Measurements from ENCODE around the gene TEX54.
A peak's percentile ranks its signal among the peaks of the same experiment; 100 is the strongest.
"Not testable (repeated sequence)": the region's sequence is repeated elsewhere in the genome, so short reads cannot be mapped to it uniquely, and the experiment has no call there.

TEX54 gene

DNA sequence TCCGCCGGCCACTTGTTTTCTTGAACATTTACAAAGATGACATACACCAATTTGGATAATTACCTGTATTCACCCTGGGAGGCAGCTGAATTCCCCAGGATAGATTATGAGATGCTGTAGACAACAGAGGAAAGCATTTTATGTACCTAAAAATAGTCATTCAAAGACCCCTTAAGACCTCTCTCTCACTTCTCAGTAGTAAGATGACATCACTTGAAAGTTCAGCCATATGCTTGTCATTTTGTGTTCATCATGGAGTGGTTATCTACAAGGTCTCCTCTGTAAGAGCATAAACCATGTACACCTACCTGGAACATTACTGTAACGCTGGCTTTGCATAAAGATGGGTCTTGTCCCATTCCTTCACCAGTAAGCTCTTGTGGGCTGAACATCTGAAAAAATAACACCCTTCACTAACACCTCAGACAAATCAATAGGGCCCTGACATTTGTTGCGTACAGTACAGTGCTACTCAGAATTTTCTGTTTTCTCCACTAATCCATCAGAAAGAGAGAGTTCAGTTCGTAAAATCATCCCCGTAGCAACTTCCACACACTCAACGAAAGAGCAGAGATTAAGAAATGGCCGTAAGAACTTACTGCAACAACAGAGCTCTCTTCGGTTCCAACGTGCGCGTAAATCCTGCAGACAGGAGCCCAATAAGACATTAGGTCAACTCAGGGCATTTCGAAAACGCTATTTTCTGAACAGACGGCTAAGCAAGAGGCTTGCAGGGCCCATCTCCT lies 22.4 kb upstream of the TEX54 start:
- no peak for DNase-seq

DNA sequence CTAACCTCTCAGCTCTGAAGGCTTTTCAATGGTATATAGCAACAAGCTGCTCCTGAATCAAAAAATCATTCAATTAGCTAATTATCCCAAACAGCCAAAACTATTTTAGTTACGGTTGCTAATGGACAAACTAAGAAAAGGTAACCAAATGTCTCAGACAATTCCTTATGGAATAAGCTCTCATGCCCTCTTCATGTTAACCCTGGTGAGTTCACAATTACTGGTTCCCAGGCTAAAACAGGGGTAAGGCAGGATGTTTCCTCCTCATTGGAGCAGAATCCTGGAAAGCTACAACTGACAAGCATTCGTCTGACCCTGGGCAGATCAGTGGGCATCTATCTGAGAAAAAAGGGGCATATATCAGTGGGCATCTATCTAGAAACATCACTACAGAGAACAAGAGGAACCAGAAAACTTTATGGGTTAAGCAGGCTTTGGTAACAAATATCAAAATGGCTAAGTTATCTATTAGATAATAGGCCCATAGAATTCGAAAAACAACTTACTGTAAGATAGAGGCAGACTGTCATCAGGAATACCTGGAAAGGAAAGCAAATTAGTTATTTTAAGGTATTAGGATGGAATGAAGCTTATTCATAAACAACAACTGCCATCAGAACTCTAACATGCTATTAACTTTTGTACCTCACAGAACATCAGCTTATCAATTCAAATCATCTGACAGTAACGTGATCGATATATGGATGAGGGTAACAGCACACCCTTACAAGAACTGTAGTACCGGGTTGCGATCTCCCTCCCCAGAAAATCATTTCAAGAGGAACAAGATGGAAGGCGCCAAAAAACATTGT lies 21.6 kb upstream of the TEX54 start:
- no peak for DNase-seq

DNA sequence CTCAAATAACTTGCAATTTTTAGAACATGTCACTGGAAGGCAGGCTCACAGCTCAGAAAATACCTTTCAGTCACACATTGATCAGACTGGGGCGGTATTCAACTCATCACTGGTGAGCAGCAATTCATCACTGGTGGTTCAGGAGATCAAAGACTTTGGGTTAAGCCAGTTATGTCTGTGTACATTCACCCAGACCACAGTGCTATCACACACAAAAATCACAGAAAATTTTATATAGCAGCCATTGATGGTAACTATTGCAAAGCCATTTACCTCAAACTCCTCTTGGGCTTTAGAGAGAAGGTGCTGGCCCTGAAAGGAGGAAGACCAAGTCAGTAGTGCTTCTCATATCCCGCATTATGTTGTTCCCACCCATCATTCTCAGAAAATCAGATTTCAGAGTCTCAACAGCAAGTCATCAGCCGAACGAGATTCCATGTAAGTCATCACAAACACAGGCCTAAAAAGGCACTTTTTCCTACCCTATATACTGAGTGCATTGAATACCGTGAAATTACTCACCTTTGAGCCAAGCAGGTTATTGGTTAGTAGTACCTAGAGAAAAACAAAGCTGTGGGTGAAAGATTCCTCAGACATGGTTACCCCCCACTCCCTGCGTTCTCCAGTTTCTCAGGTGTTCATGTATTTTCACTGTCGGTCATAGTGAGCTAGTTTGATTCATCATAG lies 20.8 kb upstream of the TEX54 start:
- no peak for DNase-seq

DNA sequence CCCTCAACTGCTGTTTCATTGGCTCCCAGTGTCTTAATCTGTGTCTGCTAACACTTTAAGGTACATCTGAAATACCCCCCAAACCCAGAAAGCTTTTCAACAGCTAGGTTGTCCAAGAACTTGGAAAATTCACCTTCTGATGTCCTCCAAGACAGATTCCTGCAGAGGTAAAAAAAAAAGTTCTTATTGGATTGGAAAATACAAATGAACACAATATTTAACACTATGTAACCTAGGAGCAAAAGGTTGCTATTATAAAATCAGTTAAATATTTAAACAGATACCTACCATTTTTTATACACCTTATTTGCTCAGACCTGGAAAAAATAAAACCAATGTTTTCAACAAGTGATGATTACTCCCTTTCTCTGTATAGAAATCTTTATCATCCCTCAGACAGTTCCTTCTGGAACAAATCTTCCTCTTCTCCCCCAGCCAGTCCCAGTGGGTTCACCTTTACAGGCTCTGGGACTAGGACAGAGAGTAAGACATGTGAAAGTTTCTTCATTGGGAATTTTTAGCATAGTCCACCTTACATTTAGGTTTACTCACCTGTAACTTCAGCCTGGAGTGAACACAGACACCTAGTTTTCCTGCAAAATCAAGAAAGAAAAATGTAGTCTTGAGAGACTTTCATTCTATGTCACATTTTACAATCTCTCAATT lies 20.0 kb upstream of the TEX54 start:
- DNase-seq = no peak

DNA sequence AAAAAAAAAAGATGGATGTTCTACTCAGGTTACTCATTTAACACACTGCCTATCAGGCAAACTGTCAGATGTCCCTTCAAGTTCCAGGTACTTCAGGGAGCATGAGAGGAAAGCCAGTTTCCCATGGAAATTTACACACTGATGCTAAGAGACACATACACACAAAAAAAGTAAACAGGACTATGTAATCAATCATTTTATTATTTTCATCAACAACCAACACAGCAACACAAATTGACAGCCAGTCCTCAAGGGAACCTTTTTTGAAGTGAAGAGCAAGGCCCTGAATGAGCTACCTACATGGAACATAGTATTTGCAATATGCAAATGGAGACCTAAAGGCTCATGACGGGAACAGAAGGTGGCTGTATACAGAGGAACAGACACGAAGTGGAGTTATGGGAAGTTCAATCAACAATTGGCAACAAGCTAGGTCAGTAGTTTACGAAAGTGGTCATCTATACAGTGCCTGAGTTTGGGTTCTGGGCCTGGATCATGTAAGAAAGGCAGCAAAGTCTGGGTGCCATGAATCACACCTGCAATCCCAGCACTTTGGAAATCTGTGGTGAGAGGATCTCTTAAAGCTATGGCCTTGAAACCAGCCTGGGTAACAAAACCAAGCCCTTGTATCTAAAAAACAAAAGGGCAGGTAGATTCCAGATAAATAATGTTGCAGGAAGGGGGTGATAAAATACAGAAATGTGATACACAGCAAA lies 19.3 kb upstream of the TEX54 start:
- no peak for DNase-seq

DNA sequence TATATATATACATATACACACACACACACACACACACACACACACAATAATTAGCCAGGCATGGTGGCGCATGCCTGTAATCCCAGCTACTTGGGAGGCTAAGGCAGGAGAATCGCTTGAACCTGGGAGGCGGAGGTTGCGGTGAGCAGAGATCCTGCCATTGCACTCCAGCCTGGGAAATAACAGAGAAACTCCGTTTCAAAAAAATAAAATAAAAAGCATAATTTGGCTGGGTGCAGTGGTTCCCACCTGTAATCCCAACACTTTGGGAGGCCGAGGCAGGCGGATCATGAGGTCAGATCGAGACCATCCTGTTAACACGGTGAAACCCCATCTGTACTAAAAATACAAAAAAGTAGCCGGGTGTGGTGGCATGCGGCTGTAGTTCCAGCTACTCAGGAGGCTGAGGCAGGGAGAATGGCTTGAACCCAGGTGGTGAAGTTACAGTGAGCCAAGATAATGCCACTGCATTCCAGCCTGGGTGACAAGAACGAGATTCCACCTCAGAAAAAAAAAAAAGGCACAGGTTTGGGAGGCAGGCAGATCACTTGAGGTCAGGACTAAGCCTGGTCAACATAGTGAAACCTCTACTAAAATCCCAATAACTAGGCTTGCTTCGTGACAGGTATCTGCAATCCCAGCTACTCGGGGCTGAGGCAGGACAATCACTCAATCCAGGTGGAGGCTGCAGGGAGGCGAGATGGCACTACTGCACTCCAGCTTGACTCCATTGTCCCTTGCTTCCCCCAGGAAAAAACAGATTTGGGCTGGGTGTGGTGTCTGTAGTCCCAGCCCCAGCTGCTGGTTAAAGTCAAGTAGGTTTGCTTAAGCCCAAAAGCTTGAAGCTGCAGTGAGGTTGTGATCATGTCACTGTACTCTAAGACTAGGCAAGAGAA lies 18.5 kb upstream of the TEX54 start:
- no peak for DNase-seq

DNA sequence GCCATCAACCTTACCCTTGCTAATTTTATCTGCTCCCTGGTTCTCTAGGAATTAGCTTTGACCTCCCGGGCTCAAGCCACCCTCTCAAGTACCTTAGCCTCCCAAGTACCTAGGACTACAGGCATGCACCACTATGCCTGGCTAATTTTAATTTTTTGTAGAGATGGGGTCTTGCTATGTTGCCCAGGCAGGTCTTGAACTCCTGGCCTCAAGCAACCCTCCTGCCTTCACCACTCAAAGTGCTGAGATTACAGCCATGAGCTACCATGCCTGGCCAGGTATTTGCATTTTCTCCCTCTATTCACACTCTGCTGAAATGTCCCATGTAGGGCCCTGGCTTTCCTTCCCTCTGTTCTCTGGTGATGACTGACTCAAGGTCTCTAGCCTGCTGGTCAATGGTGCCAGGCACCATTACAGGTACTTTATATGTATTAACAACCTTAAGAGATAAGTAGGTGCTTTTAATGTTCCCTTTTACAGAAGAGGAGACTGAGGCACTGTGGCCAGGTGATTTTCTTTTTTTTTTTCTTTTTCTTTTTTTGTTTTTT lies 15.2 kb upstream of the TEX54 start:
- DNase-seq = no peak

DNA sequence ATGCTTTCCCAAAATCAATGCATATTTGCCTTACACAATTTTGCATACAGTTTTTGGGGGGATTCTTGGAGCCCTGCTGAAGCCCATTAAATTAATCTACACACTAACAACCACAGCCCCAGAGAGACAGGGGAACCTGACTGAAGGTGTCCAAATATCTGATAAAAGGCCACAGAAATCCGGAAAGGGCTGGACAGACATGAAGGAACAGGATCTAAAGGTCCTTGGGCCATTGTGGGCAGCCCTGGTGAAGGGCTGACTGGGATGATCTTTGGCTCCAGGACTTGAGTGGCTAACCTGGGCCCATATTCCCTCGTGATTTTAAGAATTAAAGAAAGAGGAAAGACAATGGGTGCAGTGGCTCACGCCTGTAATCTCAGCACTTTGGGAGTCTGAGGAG lies 13.5 kb upstream of the TEX54 start:
- no peak for DNase-seq

DNA sequence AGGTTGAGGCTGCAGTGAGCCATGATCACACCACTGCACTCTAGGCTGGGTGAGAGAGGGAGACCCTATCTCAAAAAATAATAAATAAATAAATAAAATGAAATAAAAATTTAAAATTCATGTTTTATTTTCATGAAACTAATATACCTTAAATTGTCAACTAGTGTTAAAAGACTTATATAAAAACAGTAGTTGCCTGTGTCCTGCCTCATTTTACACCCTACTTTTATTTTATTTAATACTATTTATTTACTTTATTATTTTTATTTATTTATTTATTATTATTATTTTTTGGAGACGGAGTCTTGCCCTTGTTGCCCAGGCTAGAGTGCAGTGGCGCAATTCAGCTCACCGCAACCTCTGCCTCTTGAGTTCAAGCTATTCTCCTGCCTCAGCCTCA lies 11.5 kb upstream of the TEX54 start:
- DNase-seq = no peak

DNA sequence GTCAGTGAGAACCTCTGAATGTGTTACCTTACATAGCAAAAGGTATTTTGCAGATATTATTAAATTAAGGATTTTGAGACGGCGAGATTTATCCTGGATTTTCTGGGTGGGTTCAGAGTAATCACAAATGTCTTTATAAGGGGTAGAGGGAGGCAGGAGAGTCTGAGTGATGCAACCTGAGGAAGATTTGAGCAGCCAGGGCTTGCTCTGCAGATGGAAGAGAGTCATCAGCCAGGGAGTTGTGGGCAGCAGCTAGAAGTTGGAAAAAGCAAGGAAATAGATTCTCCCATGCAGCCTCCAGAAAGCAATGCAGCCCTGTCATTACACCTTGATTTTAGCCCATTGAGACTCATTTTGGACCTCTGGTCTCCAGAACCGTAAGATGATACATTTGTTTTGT lies 10.8 kb upstream of the TEX54 start:
- no peak for DNase-seq

DNA sequence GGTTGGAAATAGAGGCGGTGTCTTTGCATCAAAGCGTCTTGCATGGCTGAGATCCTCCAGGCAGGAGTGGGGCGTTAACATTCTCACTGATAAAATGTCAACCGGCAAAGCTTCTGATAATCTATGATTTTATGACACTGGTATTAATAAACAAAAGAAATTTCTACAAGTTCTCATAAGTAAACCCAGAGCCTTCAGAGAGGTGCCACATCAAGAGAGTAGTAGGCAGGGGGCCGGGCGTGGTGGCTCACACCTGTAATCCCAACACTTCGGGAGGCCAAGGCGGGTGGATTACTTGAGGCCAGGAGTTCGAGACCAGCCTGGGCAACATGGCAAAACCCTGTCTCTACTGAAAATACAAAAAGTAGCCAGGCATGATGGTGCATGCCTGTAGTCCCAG lies 10.2 kb upstream of the TEX54 start:
- not testable (repeated sequence) for DNase-seq

DNA sequence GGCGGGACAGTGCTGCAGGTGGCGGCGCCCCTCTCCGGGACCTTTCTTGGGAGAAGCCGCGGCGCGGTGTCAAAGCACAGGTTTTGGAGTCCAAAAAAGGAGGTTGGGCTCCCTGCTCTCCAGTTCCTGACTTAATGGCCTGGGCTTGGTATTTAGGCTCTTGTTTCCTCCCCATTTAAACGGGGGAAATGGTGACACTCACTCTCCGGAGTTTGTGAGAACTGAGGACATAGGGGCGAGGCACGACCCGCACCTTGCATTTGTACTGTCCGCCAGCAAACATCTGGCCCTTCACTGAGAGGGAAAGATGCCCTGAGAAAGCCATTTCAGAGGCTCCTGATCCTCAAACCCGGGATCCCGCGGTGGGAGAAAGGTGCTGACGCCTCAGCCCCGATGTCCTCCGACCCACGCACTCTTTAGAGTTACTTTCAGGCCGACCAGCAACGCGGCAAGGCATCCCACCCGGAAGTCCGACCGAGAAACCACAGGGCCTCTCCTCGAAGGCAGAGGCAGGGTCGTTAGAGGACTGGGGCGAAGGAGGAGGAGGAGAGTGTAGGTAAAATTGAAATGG lies 9.6 kb upstream of the TEX54 start:
- no peak for DNase-seq

DNA sequence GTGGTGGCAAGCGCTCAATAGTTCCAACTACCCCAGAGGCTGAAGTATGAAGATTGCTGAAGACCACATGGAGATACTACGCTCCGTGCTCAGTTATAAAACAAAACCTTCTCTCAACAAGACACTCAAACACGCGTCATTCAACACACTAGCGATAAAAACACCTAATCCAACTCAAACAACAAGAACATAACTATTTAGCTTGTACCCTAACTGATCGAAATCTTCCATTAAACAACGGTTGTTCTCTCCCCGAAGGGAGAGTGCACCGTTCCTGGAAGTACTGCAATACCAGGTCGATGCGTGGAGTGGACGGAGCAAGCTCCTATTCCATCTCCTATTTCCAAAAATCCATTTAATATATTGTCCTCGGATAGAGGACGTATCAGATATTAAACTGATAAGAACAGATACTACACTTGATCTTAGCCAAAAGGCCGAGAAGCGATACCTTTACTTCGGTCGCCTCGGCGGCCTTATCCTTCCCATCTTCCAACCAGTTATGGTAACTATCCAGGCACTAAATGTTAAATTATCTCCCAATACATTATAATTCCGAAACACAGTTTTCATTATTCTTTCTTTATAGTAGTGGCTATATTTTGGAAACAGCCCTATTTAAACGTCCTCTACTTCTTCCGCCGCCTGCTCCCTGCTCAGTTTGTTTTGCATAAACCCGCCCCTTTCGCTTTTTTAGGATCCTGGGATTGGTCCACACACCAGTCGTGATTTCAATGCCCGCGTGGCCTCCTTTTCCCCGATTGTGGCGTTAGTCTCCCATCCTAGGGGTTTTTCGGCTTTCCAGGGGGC lies 8.9 kb upstream of the TEX54 start:
- DNase-seq = peak; percentile 95

DNA sequence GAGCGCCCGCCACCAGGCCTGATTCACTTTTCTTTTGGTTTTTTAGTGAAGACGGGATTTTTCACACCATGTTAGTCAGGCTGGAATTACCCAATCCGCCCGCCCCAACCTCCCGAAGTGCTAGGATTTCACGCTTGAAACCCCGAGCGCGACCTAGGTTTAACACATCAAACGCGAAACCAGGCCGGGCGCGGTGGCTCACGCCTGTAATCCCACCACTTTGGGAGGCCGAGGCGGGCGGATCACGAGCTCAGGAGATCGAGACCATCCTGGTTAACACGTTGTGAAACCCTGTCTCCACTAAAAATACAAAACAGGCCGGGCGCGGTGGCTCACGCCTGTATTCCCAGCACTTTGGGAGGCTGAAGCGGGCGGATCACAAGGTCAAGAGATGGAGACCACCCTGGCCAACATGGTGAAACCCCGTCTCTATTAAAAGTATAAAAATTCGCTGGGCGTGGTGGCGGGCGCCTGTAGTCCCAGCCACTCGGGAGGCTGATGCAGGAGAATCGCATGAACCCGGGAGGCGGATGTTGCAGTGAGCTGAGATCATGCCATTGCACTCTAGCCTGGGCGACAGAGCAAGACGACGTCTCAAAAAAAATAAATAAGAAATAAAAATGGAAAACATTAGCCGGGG lies 8.2 kb upstream of the TEX54 start:
- DNase-seq = peak; percentile 65

DNA sequence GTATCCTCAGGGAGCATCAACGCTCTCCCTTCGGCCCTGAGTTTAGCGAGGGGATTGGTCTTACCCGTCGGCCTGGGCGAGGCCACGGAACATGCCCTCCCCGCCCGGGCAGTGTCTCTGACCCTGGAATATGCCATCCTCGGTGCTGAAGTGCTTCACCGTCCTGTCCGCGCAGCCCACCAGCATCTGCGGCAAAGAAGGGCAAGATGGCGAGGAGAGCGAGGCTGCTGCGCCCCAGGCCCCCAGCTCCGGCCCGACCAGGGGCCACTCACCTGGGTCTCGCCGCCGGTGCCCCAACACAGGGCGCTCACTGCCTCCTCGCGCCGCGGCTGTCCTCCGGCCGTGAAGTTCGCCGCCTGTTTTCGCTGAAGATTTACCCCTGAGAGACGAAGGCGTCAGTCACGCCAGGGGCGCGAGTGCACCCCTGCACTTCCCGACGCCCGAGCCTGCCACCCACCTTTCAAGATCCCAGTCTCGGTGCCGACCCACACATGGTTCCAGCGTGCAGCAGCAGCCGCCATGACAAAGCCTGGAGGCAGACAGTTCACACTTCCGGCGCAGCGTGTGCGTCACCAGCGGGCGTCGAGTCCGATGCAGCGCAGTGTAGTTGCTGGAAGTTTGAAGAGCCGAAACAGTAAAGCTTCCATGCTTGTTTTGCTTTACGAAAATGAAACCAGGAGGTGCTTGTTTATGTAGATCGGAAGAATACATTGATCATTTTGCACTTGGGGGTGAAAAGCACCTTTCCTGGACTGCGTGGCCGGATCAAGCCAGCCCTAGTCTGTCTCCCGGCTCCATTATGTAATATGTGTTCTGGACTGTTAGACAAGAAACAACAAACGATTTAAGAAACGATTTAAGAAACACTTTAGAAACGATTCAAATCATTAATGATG lies 6.7 kb upstream of the TEX54 start, which contains the start of gene WDR74:
Gene WDR74 (minus strand): TSS at position 541 of the 896 bp plus-strand sequence. CDS start 20 bp downstream, at position 521.
- DNase-seq = peak; percentile 81

DNA sequence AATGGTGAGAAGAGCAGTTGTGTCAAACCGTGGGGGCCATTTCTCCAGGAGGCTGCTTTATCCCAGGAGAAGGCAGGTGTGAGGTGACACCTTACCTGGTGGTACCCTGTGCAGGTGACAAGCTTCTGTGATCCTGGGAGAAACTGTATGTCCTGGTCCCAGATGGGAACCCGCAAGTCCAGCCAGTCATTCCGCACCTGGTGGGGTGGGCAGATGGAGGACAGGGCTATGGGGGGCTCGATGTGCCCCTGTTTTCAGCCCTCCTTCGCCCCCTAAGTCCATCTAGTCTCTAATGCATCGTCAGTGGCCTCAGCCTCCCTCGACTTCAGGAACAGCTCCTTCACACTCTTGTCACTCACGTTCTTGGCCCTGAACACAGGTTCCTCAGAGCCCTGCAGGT lies 2.7 kb upstream of the TEX54 start:
- no peak for DNase-seq

DNA sequence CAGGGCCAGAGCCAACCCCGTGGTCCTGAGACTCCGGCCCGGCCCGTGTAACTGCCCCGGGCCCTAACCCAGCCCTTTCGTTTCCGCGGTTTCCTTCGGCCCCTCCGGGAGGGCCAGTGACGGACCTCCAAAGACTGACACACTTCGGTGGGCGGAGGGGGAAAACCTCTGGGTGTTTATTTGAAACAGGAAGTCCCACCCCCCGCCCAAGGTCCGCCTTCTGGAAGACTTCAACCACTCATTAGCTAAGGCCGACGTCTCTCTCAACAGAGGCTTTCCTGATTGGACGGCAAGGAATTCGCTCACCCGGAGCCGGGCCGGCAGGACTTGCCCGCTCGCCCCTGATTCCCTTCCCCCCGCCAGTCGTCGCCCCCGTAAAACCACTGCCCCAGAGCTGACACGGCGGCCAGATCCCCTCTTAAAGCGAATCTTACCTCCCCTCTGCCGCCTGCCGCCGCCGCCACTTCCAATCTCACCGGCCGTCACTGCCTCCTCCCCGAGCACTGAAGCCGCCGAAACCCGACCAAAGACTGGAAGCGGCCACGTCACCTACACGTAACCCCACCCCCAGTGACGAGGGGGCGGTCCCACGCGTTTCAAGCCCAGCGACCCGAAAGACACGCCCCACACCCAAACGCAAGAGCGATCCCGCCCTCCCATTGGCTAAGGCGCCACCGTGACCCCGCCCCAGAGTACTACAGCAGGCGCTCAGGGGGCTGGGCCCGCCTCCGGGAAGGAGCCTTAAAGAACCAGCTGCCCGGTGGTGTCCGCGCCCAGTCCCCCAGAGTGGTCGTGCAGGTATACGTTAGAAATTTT lies 913 bp downstream of the TEX54 start, which contains the start of gene STX5:
Gene STX5 (minus strand): TSS at position 532 of the 816 bp plus-strand sequence. CDS start 808 bp downstream, outside the sequence.
- DNase-seq = peak; percentile 95
